HG03103 (cell line): ENCODE results near the gene ZBTB47.

ENCODE experiments used
- ATAC-seq: cut with Tn5 transposase; IDR thresholded peaks from one replicate; pipeline ENCODE4 v1.9.1; 2021; ENCODE audit warnings: low read depth; ENCODE audit not compliant: unreplicated experiment

ZBTB47 gene

DNA sequence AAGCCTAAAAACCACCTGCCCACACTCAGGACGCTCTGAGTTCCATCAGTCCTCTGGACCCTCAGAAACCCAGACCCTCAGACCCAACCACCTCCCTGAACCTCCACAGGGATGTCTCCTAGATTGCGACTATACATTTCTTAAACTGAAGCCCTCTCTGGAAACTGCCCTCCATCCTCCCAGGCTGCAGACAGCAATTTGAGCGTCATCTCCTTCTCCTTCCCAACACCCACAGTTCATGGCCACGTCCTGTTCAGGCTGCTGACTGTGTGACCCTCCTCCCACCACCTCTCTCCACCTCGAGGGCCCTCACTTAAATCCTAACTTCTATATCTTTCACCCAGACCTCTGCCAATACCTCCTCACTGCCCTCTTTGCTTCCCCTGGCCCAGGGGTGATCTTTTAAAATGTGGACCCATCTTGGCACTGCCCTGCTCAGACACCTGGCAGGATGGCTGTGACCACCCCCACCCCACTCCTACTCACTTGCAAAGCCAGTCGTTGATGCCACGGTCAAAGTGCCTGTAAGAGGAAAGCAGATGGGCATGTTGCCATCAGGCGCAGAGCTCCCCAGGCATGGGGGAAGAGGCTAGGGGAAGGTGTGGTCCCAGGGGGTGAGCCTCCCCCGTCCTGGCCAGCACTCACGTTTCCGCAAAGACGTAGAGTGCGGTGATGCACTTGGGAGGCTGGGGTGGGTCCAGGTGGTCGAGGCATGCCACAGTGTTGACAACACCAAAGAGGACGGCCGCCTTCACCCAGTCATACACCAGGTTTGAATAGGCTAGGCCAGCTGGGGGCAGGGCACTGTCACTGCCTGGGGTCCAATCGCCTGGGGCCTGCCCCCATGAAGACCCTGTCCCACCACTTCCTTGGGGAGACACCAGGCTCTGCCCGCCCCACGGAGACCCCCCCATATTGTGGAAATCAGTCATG lies 43.1 kb downstream of the ZBTB47 start:
- ATAC-seq = no peak

DNA sequence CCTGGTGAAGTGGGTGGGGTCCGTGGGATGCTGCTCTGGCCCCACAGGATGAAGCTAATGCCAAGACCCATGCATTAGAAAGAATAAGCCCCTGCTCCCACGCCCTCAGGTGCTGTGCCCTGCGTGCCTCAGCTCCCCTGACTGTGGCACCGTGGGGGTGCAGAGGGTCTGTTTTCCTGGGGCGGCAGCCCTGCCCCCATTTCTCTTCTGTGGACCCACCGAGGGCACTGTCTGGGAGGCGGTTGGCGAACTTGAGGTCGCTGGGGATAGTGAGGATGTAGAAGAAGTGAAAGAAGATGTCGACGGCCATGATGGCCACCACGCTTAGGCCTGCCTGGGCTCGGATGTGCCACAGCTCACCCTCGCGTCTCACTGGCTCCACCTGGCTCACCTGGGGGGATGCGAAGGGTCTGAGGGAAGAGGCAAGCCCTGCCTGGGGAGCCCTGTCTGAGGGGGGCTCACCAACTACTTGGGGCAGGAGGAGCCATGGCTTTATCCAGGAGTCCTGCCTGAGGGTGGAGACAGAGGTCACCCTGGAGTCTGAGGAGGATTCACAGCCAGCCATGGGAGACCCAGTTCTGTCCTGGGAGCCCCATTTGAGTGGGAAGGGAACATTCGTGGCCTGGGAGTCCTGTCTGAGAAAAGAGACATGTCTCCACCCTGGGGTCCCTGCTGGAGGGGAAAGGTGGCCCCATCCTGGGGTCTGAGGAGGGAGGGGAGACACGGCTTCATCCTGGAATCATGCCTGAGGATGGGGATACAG lies 44.0 kb downstream of the ZBTB47 start:
- no peak for ATAC-seq

DNA sequence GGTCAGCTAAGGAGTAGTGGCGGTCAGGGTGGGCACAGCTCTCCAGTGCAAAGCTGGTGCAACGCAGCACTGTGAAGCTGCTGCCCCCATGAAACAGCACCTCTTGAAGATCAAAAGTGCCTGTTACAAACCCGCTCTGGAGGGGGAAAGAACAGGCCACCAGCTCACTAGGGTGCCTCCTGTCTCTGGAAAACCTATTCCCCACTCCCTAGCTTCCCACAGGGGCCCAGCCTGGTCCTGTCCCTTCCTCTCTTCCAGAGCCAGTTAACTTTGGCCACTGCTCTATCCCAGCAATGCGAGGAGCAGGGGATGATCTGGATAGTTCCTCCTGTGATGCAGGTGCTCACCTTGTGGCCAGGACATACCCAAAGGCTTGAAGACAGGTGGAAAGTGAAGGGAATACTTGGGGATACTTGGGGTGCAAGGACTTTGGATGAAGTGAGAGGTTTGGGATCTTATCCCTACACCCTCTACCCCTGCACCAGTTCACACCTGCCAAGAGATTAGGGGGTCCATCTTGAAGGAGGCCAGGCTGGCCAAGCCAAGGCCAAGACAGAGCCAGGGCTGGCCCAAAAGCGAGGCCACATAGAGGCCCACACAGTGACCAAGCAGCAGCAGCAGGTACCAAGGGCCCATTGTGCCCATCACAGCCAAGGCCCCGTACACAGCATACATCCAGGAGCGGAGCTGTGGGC lies 44.9 kb downstream of the ZBTB47 start:
- ATAC-seq = no peak

DNA sequence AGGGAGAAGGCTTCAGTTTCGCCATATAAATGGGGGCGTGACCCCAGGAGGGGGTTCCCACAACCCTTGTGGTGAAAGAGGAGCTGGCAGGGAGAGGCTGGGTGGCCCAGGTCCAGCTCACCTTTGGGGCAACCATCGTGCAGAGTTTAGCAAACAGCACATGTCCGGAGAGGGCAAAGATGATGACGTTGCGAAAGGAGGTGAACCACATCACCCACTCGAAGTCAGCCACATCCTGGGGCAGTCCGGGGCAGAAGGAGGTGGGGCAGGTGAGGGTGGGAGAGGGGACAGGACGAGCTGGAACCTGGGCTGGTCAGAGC lies 45.4 kb downstream of the ZBTB47 start:
- no peak for ATAC-seq

DNA sequence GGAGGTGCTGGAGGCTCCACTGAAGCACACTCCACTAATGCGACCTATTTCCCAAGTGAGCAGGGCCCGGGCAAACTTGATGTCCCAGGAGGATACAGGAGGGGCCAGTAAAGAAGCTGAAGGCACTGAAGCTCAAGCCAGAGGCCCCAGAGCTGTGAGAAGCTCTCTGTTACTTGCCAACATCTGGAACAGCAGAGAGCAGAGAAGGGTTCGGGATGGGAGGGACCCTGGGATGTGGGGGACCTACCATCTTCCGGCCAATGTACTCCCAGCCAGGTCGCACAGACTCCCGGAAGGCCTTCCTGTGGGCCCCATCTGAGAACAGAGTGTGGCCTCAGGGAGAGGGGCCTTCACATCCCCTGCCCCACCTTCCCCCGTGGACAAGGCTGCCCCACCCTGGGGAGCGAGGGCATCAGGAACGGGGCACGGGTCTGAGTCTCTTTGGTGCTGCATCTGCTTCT lies 46.0 kb downstream of the ZBTB47 start:
- no peak for ATAC-seq

DNA sequence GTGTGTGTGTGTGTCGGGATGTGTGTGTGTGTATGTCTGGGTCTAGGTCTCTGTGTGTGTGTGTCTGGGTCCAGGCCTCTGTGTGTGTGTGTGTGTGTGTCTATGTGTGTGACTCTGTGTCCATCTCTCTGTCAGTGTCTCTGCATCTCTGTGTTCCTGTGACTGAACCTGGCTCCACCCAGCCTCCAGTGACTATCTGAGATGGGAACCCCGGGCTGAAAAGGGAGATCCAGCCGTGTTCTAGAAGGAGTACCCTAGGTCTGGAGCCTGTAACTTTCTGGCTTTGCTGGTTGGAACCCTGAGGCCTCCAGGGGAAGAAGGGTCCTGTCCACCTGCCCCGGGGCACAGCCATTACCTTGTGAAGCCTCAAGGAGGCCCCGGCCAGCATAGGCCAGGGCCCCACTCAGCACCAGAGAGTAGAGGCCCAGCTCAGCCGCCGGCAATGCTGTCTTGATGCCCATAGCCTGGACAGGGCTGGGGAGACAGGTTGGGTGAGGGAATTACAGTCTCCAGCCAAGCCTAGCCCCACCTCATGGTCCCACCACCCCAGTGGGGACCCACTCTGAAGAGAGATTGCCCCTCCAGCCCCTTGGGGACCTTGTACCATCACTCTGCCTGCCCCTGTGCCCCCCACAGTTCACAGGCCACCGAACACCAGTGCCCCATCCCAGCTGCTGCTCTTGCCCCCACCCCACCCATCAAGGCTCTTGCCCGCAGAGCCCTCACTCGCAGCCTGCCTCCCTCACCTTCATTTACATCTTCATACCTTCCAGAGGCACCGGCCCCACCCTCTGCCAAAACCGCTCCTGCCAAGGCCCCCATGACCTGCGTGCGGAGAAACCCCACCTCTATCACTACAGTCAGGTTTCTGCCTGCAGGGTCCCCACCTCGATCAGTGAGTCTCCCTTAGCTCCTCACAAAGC lies 47.1 kb downstream of the ZBTB47 start:
- no peak for ATAC-seq

DNA sequence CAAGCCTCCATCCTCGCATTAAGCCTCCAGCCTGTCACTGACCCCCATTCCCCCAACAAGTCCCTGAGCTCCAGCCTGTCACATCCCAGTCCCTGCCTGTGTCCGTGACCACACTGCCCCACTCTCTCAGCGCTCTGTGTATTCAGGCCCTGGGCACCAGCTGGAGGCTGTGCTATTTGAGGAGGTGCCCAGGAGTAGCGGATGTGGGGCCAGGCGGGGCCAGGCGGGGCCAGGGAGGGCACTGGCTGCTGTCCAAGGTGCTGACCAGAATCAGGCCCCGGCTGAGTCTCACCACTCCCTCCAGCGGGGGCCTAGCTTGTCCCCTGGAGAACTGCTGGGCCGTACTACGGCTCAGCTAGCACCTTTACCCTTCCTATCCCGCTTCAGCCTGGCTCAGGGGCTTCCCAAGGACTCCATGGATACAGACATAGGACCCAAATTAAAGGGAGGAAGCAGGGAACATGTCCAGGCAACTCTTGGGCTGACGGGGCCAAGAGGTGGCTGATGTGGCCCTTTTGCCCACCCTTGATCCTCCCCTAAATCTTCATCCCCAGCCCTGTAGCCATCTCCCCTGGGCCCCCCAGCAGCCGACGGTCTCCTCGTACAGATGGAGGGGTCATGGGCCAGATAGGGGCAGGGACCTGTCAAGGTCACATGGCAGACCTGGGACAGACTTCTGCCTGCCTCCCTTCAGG lies 48.0 kb downstream of the ZBTB47 start:
- ATAC-seq = no peak

DNA sequence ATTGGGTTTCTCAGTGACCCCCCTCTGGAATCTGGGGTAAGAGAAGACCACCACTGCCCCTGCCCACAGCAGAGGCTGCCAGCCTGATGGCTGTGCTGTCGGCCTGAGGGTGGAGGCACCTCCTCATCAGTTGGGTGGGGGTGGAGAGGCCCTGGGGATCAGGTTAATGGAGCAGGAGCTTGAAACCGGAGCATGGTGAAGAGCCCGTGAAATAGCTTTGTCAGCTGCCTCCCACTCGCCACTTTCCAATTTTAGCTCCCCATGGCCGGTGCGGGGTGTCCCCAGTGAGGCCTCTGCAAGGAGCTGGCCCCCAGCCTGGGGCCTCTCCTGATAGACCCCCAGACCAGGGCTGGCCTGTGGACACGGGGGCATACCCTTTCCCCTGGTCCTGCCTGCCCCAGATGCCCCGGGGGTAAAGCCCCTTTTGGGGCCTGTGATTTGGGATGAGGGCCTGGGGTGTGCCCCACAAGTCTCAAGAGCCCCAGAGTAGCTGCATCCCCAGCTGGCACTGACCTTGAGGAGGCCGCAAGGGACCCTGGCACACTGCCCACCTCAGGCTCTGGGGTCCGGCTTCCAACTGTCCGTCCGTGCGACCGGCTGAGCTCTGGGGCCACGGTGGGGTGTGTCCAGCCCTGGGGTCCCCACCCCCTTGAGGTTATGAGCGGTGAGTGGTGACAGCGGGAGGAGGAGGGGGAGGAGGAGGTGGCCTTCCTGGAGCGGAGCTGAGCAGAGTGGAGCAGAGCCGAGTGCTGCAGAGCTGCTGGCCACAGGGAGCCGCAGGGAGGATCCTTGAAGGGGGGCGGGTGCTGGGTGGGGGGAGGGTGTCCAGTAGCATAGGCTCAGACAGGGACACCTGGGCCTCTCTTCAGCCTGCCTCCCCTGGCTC lies 48.8 kb downstream of the ZBTB47 start, which contains the start of gene HHATL:
HHATL (minus strand) TSS at position 733 of the 886 bp plus-strand sequence. CDS start 1,972 bp downstream, outside the sequence.
- ATAC-seq = no peak

DNA sequence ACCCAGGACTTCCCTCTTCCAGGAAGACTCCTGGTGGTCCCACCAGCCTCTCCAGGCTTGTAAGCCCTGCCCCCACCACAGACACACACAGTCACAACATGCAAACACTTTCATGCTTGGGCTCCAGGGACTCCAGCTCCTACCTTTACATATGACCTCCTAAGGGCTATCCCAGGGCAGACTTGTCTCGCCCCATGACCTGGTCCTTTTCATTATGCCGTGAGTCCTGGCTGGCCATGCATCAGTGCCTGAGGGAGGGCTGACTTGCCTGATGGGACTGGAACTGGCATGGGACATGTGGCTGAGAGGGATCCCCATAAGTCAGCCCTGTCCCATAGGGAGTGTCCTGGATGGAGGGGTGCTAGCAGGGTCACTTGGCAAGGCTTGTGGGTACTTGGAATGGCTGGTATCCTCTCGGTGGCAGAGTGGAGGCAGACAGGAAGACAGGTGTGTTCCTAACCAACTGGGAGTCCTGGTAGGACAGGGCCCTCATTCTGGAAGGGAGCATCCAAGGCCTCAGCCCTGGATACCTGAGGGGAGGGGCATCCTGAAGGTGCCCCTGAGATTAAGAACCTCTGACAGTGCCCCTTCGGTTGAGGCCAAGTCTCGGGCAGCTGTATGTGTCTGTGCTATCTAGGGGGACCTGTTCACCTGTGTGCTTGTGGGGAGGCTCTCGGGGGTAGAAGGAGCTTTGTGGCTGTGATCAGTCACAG lies 49.6 kb downstream of the ZBTB47 start:
- no peak for ATAC-seq

DNA sequence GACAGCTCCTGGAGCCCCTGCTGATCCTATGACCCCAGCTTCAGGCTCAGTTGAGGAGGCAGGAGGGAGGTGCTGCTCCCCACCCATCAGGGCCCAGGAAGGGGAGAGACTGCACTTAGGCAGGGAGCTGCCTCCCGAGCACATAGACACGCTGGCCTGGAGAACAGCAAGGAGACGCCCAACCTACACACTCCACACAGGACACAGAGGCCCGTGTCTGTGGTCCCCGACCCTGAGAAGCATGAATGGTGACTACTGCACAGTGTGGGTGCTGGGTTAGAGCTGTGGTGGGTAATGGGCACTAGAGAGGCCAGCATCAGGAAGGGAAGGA lies 50.2 kb downstream of the ZBTB47 start:
- no peak for ATAC-seq

DNA sequence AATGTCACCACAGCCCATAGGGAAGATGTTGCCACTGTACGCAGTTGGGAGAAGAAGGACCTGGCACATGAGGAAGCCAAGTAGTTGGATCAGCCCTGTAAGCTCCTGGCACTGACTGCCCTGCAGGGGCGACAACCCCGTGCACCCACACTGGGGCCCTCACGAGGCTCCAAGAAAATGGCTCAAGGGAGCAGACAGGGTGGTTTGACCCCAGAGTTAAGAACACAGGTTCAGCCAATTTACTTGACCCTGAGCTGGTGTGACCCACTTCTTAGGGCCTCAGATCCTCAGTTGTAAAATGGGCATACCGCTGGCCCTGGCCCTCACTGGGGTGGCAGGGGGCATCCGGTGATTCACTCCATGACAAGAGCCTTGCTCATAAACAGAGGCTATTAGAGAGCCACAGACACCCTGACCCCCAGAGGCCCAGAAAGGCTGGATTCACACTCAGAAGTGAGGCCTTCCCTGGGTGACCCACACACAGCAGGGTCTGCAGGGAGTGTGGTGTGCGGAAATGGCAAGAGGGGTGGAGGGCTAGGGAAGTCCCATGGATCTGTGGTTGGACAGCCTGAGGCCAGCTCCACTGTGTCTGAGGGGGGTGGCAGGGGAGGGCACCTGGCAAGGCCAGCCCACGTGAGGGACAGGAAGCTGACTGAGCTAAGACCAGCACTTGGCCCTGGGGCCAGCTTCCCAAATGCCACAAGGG lies 50.8 kb downstream of the ZBTB47 start:
- no peak for ATAC-seq

DNA sequence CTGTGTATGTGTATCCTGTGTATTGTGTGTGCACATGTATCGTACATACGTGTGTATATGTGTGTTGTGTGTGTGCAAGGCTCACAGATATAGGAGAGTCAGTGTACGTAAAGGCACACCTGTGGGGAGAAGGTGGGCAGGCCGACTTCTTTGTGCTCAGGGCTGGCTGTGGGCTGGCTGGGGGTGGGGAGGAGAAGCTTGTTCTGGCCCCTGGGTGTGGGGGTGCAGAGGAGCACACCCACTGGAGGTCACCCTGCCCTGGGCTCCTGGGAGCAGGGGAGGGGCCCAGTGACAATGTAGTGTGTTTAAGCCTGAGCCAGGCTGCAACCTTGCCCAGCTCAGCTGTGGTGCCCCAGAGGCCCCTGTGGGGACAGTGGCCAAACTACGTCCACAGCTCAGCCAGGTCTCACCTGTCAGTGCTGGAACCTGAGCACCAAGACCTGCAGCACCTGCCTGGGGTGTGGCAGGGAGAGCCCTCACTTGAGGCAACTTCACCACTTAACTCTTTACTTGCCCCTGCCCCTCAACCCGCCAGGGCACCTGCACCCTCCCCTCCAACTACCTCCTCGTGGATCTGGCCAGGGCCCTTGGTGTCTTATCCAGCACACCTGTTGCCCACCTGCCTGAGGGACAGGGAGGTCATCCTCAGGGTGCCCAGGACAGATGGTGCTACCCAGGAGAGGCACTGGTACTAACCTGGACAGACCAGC lies 51.7 kb downstream of the ZBTB47 start:
- ATAC-seq = no peak

DNA sequence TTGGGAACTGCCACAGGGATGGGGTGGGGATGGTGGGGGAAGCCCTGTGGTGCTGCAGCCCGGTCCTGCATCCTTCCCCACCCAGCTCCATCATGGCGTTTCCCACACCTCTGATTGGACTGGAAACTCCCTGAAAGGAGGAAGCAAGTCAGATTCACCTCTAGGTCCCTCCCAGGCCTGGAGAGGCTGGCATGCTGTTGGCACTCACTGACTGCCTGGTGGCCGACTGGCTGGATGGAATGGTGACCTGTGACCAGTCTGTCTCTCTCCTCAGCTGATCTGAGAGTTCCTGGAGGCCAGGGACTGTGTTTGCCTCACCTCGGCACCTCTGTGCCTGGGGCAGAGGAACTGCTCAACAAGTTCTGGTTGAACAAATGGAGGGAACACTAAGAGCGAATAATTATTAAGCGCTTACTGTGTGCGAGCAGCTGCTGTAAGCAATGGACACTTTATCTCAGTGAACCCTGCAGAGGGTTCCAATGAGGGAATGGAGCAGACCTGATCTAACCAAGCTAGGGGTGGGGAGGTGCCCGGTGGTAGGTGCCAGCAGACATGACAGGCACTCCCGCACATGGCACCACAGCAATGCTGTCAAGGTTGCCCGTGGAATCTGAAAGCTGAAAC lies 52.6 kb downstream of the ZBTB47 start:
- ATAC-seq = no peak

DNA sequence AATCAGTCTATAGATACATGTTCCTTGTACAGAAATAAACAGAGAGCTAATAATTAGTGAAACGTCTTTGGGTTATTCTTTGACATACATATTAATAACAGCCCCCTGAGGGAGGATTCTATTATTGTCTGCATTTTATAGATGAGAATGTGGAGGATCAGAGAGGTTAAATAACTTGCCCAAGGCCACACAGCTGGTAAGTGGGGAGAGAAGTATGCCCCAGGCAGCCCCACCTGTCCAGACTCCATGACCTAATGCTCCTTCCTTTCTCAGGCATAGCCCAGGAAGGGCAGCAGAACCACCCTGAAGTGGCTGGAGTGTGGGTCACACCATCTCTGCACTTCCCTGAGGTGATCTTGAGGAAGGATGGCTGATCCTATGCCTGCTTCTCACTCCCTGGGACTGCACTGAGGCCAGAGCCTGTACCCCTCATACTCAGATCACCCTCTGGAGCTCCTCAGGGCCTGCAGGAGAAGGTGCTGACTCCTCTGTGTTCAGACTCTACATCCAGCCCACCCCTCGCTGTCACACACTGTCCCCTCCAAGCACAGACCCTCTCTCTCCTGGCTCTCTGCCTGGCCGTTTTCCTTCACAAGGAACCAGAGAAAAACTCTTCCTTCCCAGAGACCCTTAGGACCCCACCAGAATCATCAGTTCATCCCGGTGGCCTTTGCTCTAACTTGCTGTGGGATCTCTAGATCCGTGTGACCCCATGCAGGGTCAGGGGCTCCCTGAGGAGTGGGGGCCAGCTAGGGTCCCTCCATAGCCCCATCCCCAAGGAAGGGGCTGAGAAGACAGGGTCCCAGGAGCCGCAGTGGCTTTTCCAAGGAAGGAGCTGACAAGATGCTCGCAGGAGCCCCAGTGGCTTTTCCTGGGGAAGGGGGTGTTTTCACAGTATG lies 53.5 kb downstream of the ZBTB47 start:
- no peak for ATAC-seq

DNA sequence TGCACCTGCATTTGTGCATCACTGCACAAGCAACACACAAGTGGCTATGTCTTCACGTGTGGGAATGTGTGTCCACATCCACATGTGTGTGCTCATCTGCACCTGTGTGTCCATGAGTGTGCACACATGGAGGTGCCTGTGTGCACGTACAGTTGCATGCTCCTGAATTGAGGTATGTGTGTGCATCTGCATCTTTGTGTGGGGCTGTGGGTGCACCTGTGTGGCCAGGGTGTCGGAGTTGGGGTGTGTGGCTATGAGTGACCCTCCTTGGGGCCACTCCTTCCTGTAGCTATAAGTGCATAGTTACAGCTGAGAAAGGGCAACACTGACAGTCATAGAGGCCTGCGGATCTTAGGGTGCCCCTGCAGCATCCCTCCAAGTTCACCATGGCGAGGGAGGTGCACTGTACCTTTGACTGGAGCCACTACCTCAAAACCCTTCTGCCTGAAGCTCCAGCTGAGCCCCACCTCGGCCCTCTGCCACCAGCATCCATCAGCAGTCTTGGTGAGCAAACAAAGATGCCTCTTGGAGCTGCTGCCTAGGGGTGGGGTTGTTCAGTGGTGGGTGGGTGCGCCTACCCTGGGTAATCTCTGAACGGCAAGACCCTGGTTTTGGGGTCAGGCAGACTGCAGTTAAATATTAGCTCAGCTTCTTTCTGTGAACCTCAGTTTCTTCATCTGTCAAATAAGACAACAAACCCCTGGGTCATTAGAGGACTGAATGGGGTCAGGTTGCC lies 54.3 kb downstream of the ZBTB47 start:
- no peak for ATAC-seq
